HFFc6 (cell line): ENCODE results near the gene SSRP1. TPM values are rescaled to one million over a fixed set of nuclear protein-coding genes. Genes with fewer than 3 reads are reported as not detected.

Experiments used
- DNase-seq: peaks from one replicate; pipeline ENCODE4 v3.0.0-alpha.2; 2018
- H3K27ac Mint-ChIP-seq: 2 replicates; pipeline ENCODE4 v1.8.0; 2020; ENCODE audit warnings: mild to moderate bottlenecking, mixed read lengths
- H3K27me3 Mint-ChIP-seq: 2 replicates; pipeline ENCODE4 v1.8.0; 2021; ENCODE audit warnings: mild to moderate bottlenecking, moderate library complexity, mixed read lengths; ENCODE audit not compliant: insufficient read depth
- H3K36me3 Mint-ChIP-seq: 2 replicates; pipeline ENCODE4 v1.8.0; 2021; ENCODE audit warnings: low read depth, mixed read lengths
- H3K4me1 Mint-ChIP-seq: 2 replicates; pipeline ENCODE4 v1.8.0; 2020; ENCODE audit warnings: low read depth, mixed read lengths
- H3K4me3 Mint-ChIP-seq: 2 replicates; pipeline ENCODE4 v1.8.0; 2020; ENCODE audit warnings: mild to moderate bottlenecking, moderate library complexity, mixed read lengths
- H3K9me3 Mint-ChIP-seq: 2 replicates; pipeline ENCODE4 v1.8.0; 2020; ENCODE audit warnings: mild to moderate bottlenecking, mixed read lengths
- CTCF ChIP-seq: fragments of 200-600 bp; sonication (generic); IDR thresholded peaks from 2 replicates; pipeline ENCODE4 v1.5.0; 2021; ENCODE audit warnings: antibody characterized with exemption, mild to moderate bottlenecking
- total RNA-seq, 6 experiments: library from RNA; stranded (reverse); fragmentation: NEBNext Ultra II Directional; extraction: Animal tissue kit (Norgen Biotek cat#: 25700); gene quantifications; 2 replicates in 1 of 6; 3 replicates in 5 of 6; pipeline ENCODE4 v1.2.3, GENCODE V29; 2021

SSRP1 gene
- total RNA-seq, 6 experiments from 2014 or later, result 84.0 to 141 (median 133) TPM

GRCh38 chr11:57325735-57326048, 10.0 kb downstream of the SSRP1 start:
- H3K4me1 Mint-ChIP-seq, result peaks cover 59% of the 10 kb centered on the region
- H3K27ac Mint-ChIP-seq, result peak overlapping the region; percentile 97
- H3K4me3 Mint-ChIP-seq, result peak overlapping the region; percentile 86
- DNase-seq, result no peak
- peaks cover 45% of the 10 kb centered on the region for H3K36me3 Mint-ChIP-seq
- H3K27me3 Mint-ChIP-seq, result peaks cover 5% of the 10 kb centered on the region; the same call in 1 of the 2 replicates
- TF ChIP-seq CTCF, result no peak
- H3K9me3 Mint-ChIP-seq, result no peaks in the 10 kb centered on the region

GRCh38 chr11:57324886-57325734, 10.6 kb downstream of the SSRP1 start, which contains the start of gene TNKS1BP1:
TSS of gene TNKS1BP1 (minus strand) at chr11:57324952. CDS start at chr11:57321885, 3,067 bp downstream.
- DNase-seq, result peak; percentile 95
- Mint-ChIP-seq H3K36me3 (peaks cover 43% of the 10 kb centered on the region), H3K27me3 (peaks cover 5% of the 10 kb centered on the region; the same call in 1 of the 2 replicates), H3K4me1 (peaks cover 61% of the 10 kb centered on the region), H3K27ac (peak within 1 kb of the TSS; percentile 97), H3K4me3 (peak within 1 kb of the TSS; percentile 93), H3K9me3 (no peaks in the 10 kb centered on the region)
- TF ChIP-seq CTCF, result no peak; the same call in 1 of the 2 replicates

GRCh38 chr11:57324154-57324885, 11.4 kb downstream of the SSRP1 start:
- no peak for DNase-seq
- no peak for TF ChIP-seq CTCF
- Mint-ChIP-seq H3K27ac (peak overlapping the region; percentile 97), H3K4me1 (peaks cover 62% of the 10 kb centered on the region), H3K4me3 (peak overlapping the region; percentile 93), H3K9me3 (no peaks in the 10 kb centered on the region), H3K36me3 (peaks cover 35% of the 10 kb centered on the region), H3K27me3 (peaks cover 5% of the 10 kb centered on the region; the same call in 1 of the 2 replicates)

GRCh38 chr11:57323855-57324153, 11.9 kb downstream of the SSRP1 start:
- Mint-ChIP-seq H3K9me3 (no peaks in the 10 kb centered on the region), H3K4me1 (peaks cover 67% of the 10 kb centered on the region), H3K4me3 (peak overlapping the region; percentile 93), H3K36me3 (peaks cover 40% of the 10 kb centered on the region), H3K27me3 (peaks cover 5% of the 10 kb centered on the region; the same call in 1 of the 2 replicates), H3K27ac (peak overlapping the region; percentile 97)
- DNase-seq, result no peak
- TF ChIP-seq CTCF, result no peak

GRCh38 chr11:57323167-57323854, 12.4 kb downstream of the SSRP1 start:
- peaks cover 5% of the 10 kb centered on the region; the same call in 1 of the 2 replicates for H3K27me3 Mint-ChIP-seq
- TF ChIP-seq CTCF, result peak; percentile 50
- DNase-seq, result peak; percentile 41
- H3K4me1 Mint-ChIP-seq, result peaks cover 68% of the 10 kb centered on the region
- H3K9me3 Mint-ChIP-seq, result no peaks in the 10 kb centered on the region
- H3K36me3 Mint-ChIP-seq, result peaks cover 36% of the 10 kb centered on the region
- H3K27ac Mint-ChIP-seq, result peak overlapping the region; percentile 97
- H3K4me3 Mint-ChIP-seq, result peak overlapping the region; percentile 93
